K562 (cell line): ENCODE results near the gene CCNI. TPM values are rescaled to one million over a fixed set of nuclear protein-coding genes. Genes with fewer than 3 reads are reported as not detected.

Source experiments
- ATAC-seq: fragments of 200-7000 bp; cut with Tn5 transposase; 3 replicates; pipeline ENCODE4 v1.9.1; 2020; ENCODE audit warnings: moderate library complexity
- BruUV-seq: library from RNA; stranded (reverse); fragments of 400-500 nt; replicated peaks from 2 replicates; lab custom pipeline; 2021; lab: Mats Ljungman, UMichigan
- CTCF ChIA-PET: fragments of 300-600 bp; formaldehyde crosslinking; extraction: SDS; loops from one replicate; lab custom pipeline; 2021; ENCODE audit warnings: low intra/inter-chr PET ratio; lab: Yijun Ruan, JAX
- POLR2A ChIA-PET: fragments of 300-600, 350-650 bp; sonication (Branson Sonifier 250); formaldehyde crosslinking; extraction: SDS; loops from one replicate; lab custom pipeline; 2021; ENCODE audit warnings: antibody characterized with exemption, inconsistent platforms; lab: Yijun Ruan, JAX
- DNase-seq, 4 experiments: peaks; one replicate each; pipeline versions ENCODE4 v3.0.0 to v3.0.0-alpha.2; 2011 to 2018; ENCODE audit warnings: low spot score in 3 of 4, mixed read lengths in 3 of 4; ENCODE audit errors: extremely low read depth in 1 of 4
- FAIRE-seq: peaks from 2 replicates; lab custom pipeline; 2011; peaks lifted over from hg19 to GRCh38; lab: Jason Lieb, UNC
- H2AFZ ChIP-seq: 2 replicates; pipeline ENCODE4 v1.6.0; 2011; ENCODE audit warnings: low read depth, low read length, control low read depth, inconsistent platforms
- H3K27ac ChIP-seq: fragments of 200-600 bp; 3 replicates; pipeline ENCODE4 v1.8.0; 2011; ENCODE audit warnings: low read depth, mild to moderate bottlenecking, control low read depth, inconsistent platforms, low read length, moderate library complexity, mixed read lengths; ENCODE audit errors: extremely low read depth
- H3K27me3 ChIP-seq, 2 experiments: fragments of 300-600 bp in 1 of 2; 2 replicates in 1 of 2; 3 replicates in 1 of 2; pipeline versions ENCODE4 v1.6.0 to v1.8.0; 2011; ENCODE audit warnings: inconsistent platforms in 2 of 2, low read length in 2 of 2, mild to moderate bottlenecking in 1 of 2, mixed read lengths in 1 of 2, moderate library complexity in 1 of 2; ENCODE audit not compliant: control insufficient read depth in 2 of 2, insufficient read depth in 2 of 2
- H3K36me3 ChIP-seq: fragments of 300-600 bp; 3 replicates; pipeline ENCODE4 v1.8.0; 2011; ENCODE audit warnings: mild to moderate bottlenecking, low read length, inconsistent platforms; ENCODE audit not compliant: control insufficient read depth, insufficient read depth
- H3K4me1 ChIP-seq, 2 experiments: fragments of 200-600 bp in 1 of 2; replicated peaks in 1 of 2; 2 replicates in 1 of 2; 3 replicates in 1 of 2; pipeline versions ENCODE4 v1.5.1 to v1.8.0; 2011; ENCODE audit warnings: inconsistent platforms in 2 of 2, low read length in 2 of 2, mild to moderate bottlenecking in 1 of 2, mixed read lengths in 1 of 2, moderate library complexity in 1 of 2; ENCODE audit not compliant: control insufficient read depth in 2 of 2, insufficient read depth in 2 of 2
- H3K4me2 ChIP-seq: 2 replicates; pipeline ENCODE4 v1.6.1; 2011; ENCODE audit warnings: low read length, control low read depth, inconsistent platforms, mixed read lengths; ENCODE audit not compliant: insufficient read depth
- H3K4me3 ChIP-seq: fragments of 200-600 bp; sonication (generic), shearing (Covaris generic); 2 replicates; pipeline ENCODE4 v1.5.1; 2016; ENCODE audit warnings: control low read depth, inconsistent platforms
- H3K79me2 ChIP-seq: fragments of 200-600 bp; 3 replicates; pipeline ENCODE4 v1.8.0; 2011; ENCODE audit warnings: low read length, inconsistent platforms; ENCODE audit not compliant: control insufficient read depth, insufficient read depth
- H3K9ac ChIP-seq, 2 experiments: 2 replicates each; pipeline versions ENCODE4 v1.6.0 to v1.6.1; 2011; ENCODE audit warnings: low read depth in 2 of 2, low read length in 2 of 2, control low read depth in 1 of 2, inconsistent platforms in 1 of 2, mild to moderate bottlenecking in 1 of 2, mixed read lengths in 1 of 2; ENCODE audit not compliant: insufficient read depth in 1 of 2
- H3K9me1 ChIP-seq: one replicate; pipeline ENCODE4 v1.6.0; 2011; ENCODE audit warnings: inconsistent platforms, mild to moderate bottlenecking, low read length, moderate library complexity; ENCODE audit not compliant: control insufficient read depth, insufficient read depth
- H3K9me3 ChIP-seq: replicated peaks from 2 replicates; pipeline ENCODE4 v1.5.1; 2011; ENCODE audit warnings: low read depth, low read length, inconsistent platforms; ENCODE audit not compliant: control insufficient read depth, insufficient read depth
- H4K20me1 ChIP-seq: replicated peaks from 2 replicates; pipeline ENCODE4 v1.6.1; 2011; ENCODE audit warnings: low read length, inconsistent platforms, mixed read lengths; ENCODE audit not compliant: control insufficient read depth, insufficient read depth
- BCLAF1 ChIP-seq, 2 experiments: fragments of 450-650 bp in 1 of 2; IDR thresholded peaks; 2 replicates each; pipeline ENCODE4 v1.6.1; 2011 to 2017; ENCODE audit warnings: low read depth in 2 of 2, antibody characterized with exemption in 1 of 2, borderline replicate concordance in 1 of 2, low read length in 1 of 2, mild to moderate bottlenecking in 1 of 2, mixed read lengths in 1 of 2; ENCODE audit not compliant: control insufficient read depth in 1 of 2
- CCNT2 ChIP-seq: IDR thresholded peaks from 2 replicates; pipeline ENCODE4 v1.6.1; 2011; ENCODE audit warnings: borderline replicate concordance, low read depth, mild to moderate bottlenecking, moderate library complexity, mixed read lengths, low read length; ENCODE audit not compliant: insufficient read length; ENCODE audit errors: extremely low read depth
- DMBX1 ChIP-seq: fragments of 250-450 bp; sonication (Bioruptor Pico); IDR thresholded peaks from 2 replicates; pipeline ENCODE4 v1.8.0; 2022; ENCODE audit warnings: inconsistent platforms, mild to moderate bottlenecking, moderate library complexity, borderline replicate concordance
- POLR2AphosphoS5 ChIP-seq: IDR thresholded peaks from 2 replicates; pipeline ENCODE4 v1.6.1; 2011; ENCODE audit warnings: mild to moderate bottlenecking, low read depth, low read length, moderate library complexity; ENCODE audit not compliant: control insufficient read depth, insufficient read depth
- POLR3G ChIP-seq: IDR thresholded peaks from 2 replicates; pipeline ENCODE4 v1.6.1; 2011; ENCODE audit not compliant: insufficient read length, insufficient replicate concordance; ENCODE audit errors: extremely low read depth
- TAF9B ChIP-seq: fragments of 450-650 bp; IDR thresholded peaks from 2 replicates; pipeline ENCODE4 v1.6.1; 2018; ENCODE audit warnings: mild to moderate bottlenecking; ENCODE audit not compliant: partially characterized antibody
- ZNF143 ChIP-seq: sonication (generic); formaldehyde crosslinking; IDR thresholded peaks from 2 replicates; pipeline ENCODE4 v1.9.0; 2022; ENCODE audit warnings: mild to moderate bottlenecking, missing genetic modification reagents
- ZNF354B ChIP-seq: fragments of 250-450 bp; sonication (Bioruptor Pico); IDR thresholded peaks from 2 replicates; pipeline ENCODE4 v1.4.0; 2020
- ZNF79 ChIP-seq: fragments of 250-450 bp; sonication (Bioruptor Pico); IDR thresholded peaks from 2 replicates; pipeline ENCODE4 v1.4.0; 2020; ENCODE audit warnings: low read depth, mild to moderate bottlenecking, moderate library complexity
- WGBS: fragments of 100-300 bp; shearing (Covaris generic); methylation state at CpG from one replicate; pipeline ENCODE4 v1.1.6; 2016; ENCODE audit warnings: low coverage, mixed read lengths; ENCODE audit not compliant: insufficient coverage; ENCODE audit errors: missing lambda C conversion rate; 5-methylcytosine and 5-hydroxymethylcytosine counted together
- in situ Hi-C: fragments of 300-500 bp; cut with MboI; formaldehyde crosslinking; loops from 4 replicates; pipeline ENCODE4 v1.15.0; 2018; ENCODE audit warnings: inconsistent platforms, mixed read lengths
- intact Hi-C: fragments of 100-400 bp; cut with micrococcal nuclease; formaldehyde crosslinking; loops from 2 replicates; pipeline ENCODE4 v1.14.2; 2022
- polyA plus RNA-seq, 8 experiments: library from polyadenylated mRNA; depleted of rRNA in 4 of 8; stranded (reverse) in 5 of 8; unstranded in 3 of 8; fragments of >200 nt; fragmentation: Nextera tagmentation in 2 of 8; fragmentation: Illumina TruSeq in 1 of 8; extraction: Ambion mirVana in 2 of 8; extraction: Trizol in 1 of 8; gene quantifications; 2 replicates each; pipeline versions ENCODE4 v1.2.1 to v1.2.3, GENCODE V29; 2011 to 2014; ENCODE audit warnings: inconsistent platforms in 1 of 8, missing spikeins in 1 of 8
- total RNA-seq, 7 experiments: library from RNA; depleted of rRNA in 6 of 7; stranded (reverse); fragments of >200 nt in 6 of 7; fragmentation: Illumina TruSeq in 2 of 7; extraction: Trizol in 2 of 7; gene quantifications; 2 replicates each; pipeline versions ENCODE4 v1.2.1 to v1.2.3, GENCODE V29; 2011 to 2021; ENCODE audit warnings: low replicate concordance in 1 of 7

Gene CCNI
- total and polyA plus RNA-seq, 9 of the 15 experiments (the other 6 are each of a cell fraction or from before 2014, with no cell fraction given) = 43.3 to 159 (median 98.5) TPM

GRCh38 chr4:77015390-77015789 is 60.4 kb downstream of the CCNI start:
- CTCF ChIA-PET = no interaction called here
- intact Hi-C loops = no loop called here
- ATAC-seq = no peak
- no peak overlapping the region for H2AFZ ChIP-seq
- H3K4me3 ChIP-seq = no peak overlapping the region
- no peaks in the 10 kb centered on the region for H4K20me1 ChIP-seq
- no peaks in the 10 kb centered on the region for H3K27me3 ChIP-seq
- FAIRE-seq = no peak
- peaks cover 71% of the 10 kb centered on the region for H3K36me3 ChIP-seq
- H3K79me2 ChIP-seq = no peaks in the 10 kb centered on the region
- POLR2A ChIA-PET = no interaction called here
- in situ Hi-C loops = no loop called here
- no peaks in the 10 kb centered on the region for H3K9me3 ChIP-seq
- no peak overlapping the region for H3K9ac ChIP-seq
- 50% methylated on average over 1 of the region's 1 CpG for WGBS
- TF ChIP-seq CCNT2 (no peak), POLR2AphosphoS5 (no peak), ZNF143 (CRISPR knock-in tag) (no peak), ZNF79 (CRISPR knock-in tag) (no peak)
- H3K27ac ChIP-seq = no peak overlapping the region
- no TSS peak for BruUV-seq
- no peaks in the 10 kb centered on the region for H3K4me1 ChIP-seq
- DNase-seq = no peak
- no peak overlapping the region for H3K4me2 ChIP-seq
- no peaks in the 10 kb centered on the region for H3K9me1 ChIP-seq

GRCh38 chr4:77014256-77014655 is 61.5 kb downstream of the CCNI start:
- no peaks in the 10 kb centered on the region for H3K9me3 ChIP-seq
- intact Hi-C loops = no loop called here
- 100% methylated on average over 1 of the region's 1 CpG for WGBS
- ChIA-PET POLR2A (no interaction called here), CTCF (no interaction called here)
- no peak overlapping the region for H2AFZ ChIP-seq
- no peak overlapping the region for H3K27ac ChIP-seq
- H3K9ac ChIP-seq = no peak overlapping the region
- no peaks in the 10 kb centered on the region for H4K20me1 ChIP-seq
- H3K36me3 ChIP-seq = peaks cover 60% of the 10 kb centered on the region
- H3K9me1 ChIP-seq = no peaks in the 10 kb centered on the region
- H3K79me2 ChIP-seq = no peaks in the 10 kb centered on the region
- H3K27me3 ChIP-seq = no peaks in the 10 kb centered on the region
- no peak overlapping the region for H3K4me2 ChIP-seq
- FAIRE-seq (no peak), DNase-seq (no peak), ATAC-seq (no peak)
- BruUV-seq = no TSS peak
- H3K4me3 ChIP-seq = no peak overlapping the region
- in situ Hi-C loops = no loop called here
- no peaks in the 10 kb centered on the region for H3K4me1 ChIP-seq
- TF ChIP-seq POLR3G (no peak), DMBX1 (CRISPR knock-in tag) (no peak), TAF9B (no peak), BCLAF1 (IDR thresholded peaks at IDR 0.05; ENCODE audit: borderline replicate concordance in 1 of 2, control insufficient read depth in 1 of 2, low read depth in 2 of 2, low read length in 1 of 2) (no peak), ZNF354B (CRISPR knock-in tag) (no peak)
